ENCODE results near the gene SLC28A1.

The SLC28A1 gene

GRCh38 chr15:84886211-84886983 is 1.9 kb downstream of the SLC28A1 start:
- DNase-seq (ENCODE audit: low spot score) = no peak

GRCh38 chr15:84886984-84887299 is 2.5 kb downstream of the SLC28A1 start:
- no peak for DNase-seq (ENCODE audit: low spot score)

- DNase-seq (ENCODE audit: low spot score) = no peak
Observed at GRCh38 chr15:84887938-84888337, 3.5 kb downstream of the SLC28A1 start.

GRCh38 chr15:84888639-84889038 is 4.2 kb downstream of the SLC28A1 start:
- no peak for DNase-seq (ENCODE audit: low spot score)

GRCh38 chr15:84889313-84889990 is 5.0 kb downstream of the SLC28A1 start:
- DNase-seq (ENCODE audit: low spot score) = no peak

- DNase-seq (ENCODE audit: low spot score) = no peak
Observed at GRCh38 chr15:84889991-84890669, 5.7 kb downstream of the SLC28A1 start.

- no peak for DNase-seq (ENCODE audit: low spot score)
Observed at GRCh38 chr15:84890670-84891162, 6.3 kb downstream of the SLC28A1 start.

GRCh38 chr15:84891339-84891738 is 6.9 kb downstream of the SLC28A1 start:
- no peak for DNase-seq (ENCODE audit: low spot score)

GRCh38 chr15:84892786-84893307 is 8.4 kb downstream of the SLC28A1 start:
- no peak for DNase-seq (ENCODE audit: low spot score)

GRCh38 chr15:84893607-84894006 is 9.1 kb downstream of the SLC28A1 start:
- DNase-seq (ENCODE audit: low spot score) = no peak

- no peak for DNase-seq (ENCODE audit: low spot score)
Observed at GRCh38 chr15:84894736-84895425, 10.4 kb downstream of the SLC28A1 start.

GRCh38 chr15:84898761-84899160 is 14.3 kb downstream of the SLC28A1 start:
- no peak for DNase-seq (ENCODE audit: low spot score)

GRCh38 chr15:84899750-84900149 is 15.3 kb downstream of the SLC28A1 start:
- DNase-seq (ENCODE audit: low spot score) = no peak

GRCh38 chr15:84901540-84901939 is 17.1 kb downstream of the SLC28A1 start:
- DNase-seq (ENCODE audit: low spot score) = no peak

GRCh38 chr15:84903751-84904150 is 19.3 kb downstream of the SLC28A1 start:
- DNase-seq (ENCODE audit: low spot score) = no peak

- DNase-seq (ENCODE audit: low spot score) = no peak
Observed at GRCh38 chr15:84904419-84904818, 20.0 kb downstream of the SLC28A1 start.

- DNase-seq (ENCODE audit: low spot score) = no peak
Observed at GRCh38 chr15:84905016-84905916, 20.8 kb downstream of the SLC28A1 start.

GRCh38 chr15:84907731-84908130 is 23.3 kb downstream of the SLC28A1 start:
- DNase-seq (ENCODE audit: low spot score) = no peak

- no peak for DNase-seq (ENCODE audit: low spot score)
Observed at GRCh38 chr15:84908564-84908963, 24.1 kb downstream of the SLC28A1 start.

- no peak for DNase-seq (ENCODE audit: low spot score)
Observed at GRCh38 chr15:84909029-84909428, 24.6 kb downstream of the SLC28A1 start.

GRCh38 chr15:84909782-84910181 is 25.3 kb downstream of the SLC28A1 start:
- no peak for DNase-seq (ENCODE audit: low spot score)
